GM10266 (cell line): Measurements from ENCODE around the gene LYRM4.

Experiments used
- DNase-seq: peaks from one replicate; pipeline ENCODE4 v3.0.0; 2012; ENCODE audit errors: extremely low spot score
- CTCF ChIP-seq: IDR thresholded peaks from 2 replicates; pipeline ENCODE4 v1.5.1; 2012; ENCODE audit warnings: mild to moderate bottlenecking, low read depth; ENCODE audit not compliant: control insufficient read depth, insufficient read depth; ENCODE audit errors: missing control alignments

LYRM4 gene

GRCh38 chr6:5116243-5116991 lies 144.3 kb downstream of the LYRM4 start:
- DNase-seq = no peak
- TF ChIP-seq CTCF = no peak

GRCh38 chr6:5115168-5115567 lies 145.6 kb downstream of the LYRM4 start:
- DNase-seq = no peak
- no peak for TF ChIP-seq CTCF

GRCh38 chr6:5113096-5113495 lies 147.7 kb downstream of the LYRM4 start:
- no peak for DNase-seq
- no peak for TF ChIP-seq CTCF

GRCh38 chr6:5112066-5112799 lies 148.5 kb downstream of the LYRM4 start:
- TF ChIP-seq CTCF = no peak
- no peak for DNase-seq

- TF ChIP-seq CTCF = no peak
- DNase-seq = no peak
These were observed 149.1 kb downstream of the LYRM4 start for GRCh38 chr6:5111626-5112025.

- TF ChIP-seq CTCF = no peak
- DNase-seq = no peak
These were observed 150.5 kb downstream of the LYRM4 start for GRCh38 chr6:5110246-5110645.

GRCh38 chr6:5109436-5109835 lies 151.3 kb downstream of the LYRM4 start:
- no peak for TF ChIP-seq CTCF
- no peak for DNase-seq
